ENCODE data around the gene GPC3.

DNA sequence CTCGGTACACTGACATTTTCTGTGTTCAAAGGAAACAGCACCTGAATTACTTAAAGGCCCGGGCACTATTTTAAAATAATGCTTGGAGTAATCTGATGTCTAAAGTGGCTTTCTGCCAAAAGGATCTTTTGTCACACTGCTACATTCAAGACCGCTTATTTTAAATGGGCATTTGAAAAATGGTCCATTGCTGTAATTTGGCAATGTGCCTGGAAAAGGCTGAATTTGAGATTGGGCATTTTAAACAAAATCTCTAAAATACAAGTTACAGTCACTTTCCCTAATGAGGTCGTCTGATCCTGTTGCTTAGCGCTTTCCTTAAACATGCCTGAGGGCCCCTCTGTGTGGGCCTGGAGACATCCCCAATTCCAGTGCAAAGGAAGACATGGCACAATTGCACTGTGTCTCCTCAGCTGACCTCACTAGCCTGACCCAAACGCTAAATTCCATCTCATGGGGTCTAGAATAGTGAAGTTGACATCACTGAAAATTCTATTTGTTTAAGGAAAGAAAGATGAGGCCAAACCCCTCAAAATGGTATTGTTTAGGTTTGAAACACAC is 214.2 kb downstream of the GPC3 start:
- TF ChIP-seq, protein P1, sequence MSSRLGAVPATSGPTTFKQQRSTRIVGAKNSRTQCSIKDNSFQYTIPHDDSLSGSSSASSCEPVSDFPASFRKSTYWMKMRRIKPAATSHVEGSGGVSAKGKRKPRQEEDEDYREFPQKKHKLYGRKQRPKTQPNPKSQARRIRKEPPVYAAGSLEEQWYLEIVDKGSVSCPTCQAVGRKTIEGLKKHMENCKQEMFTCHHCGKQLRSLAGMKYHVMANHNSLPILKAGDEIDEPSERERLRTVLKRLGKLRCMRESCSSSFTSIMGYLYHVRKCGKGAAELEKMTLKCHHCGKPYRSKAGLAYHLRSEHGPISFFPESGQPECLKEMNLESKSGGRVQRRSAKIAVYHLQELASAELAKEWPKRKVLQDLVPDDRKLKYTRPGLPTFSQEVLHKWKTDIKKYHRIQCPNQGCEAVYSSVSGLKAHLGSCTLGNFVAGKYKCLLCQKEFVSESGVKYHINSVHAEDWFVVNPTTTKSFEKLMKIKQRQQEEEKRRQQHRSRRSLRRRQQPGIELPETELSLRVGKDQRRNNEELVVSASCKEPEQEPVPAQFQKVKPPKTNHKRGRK (CRISPR knock-in tag; IDR thresholded peaks at IDR 0.05; ENCODE audit: borderline replicate concordance) = no peak
- TF ChIP-seq, protein P2, sequence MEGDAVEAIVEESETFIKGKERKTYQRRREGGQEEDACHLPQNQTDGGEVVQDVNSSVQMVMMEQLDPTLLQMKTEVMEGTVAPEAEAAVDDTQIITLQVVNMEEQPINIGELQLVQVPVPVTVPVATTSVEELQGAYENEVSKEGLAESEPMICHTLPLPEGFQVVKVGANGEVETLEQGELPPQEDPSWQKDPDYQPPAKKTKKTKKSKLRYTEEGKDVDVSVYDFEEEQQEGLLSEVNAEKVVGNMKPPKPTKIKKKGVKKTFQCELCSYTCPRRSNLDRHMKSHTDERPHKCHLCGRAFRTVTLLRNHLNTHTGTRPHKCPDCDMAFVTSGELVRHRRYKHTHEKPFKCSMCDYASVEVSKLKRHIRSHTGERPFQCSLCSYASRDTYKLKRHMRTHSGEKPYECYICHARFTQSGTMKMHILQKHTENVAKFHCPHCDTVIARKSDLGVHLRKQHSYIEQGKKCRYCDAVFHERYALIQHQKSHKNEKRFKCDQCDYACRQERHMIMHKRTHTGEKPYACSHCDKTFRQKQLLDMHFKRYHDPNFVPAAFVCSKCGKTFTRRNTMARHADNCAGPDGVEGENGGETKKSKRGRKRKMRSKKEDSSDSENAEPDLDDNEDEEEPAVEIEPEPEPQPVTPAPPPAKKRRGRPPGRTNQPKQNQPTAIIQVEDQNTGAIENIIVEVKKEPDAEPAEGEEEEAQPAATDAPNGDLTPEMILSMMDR (IDR thresholded peaks at IDR 0.05) = no peak
- TF ChIP-seq, protein P3, sequence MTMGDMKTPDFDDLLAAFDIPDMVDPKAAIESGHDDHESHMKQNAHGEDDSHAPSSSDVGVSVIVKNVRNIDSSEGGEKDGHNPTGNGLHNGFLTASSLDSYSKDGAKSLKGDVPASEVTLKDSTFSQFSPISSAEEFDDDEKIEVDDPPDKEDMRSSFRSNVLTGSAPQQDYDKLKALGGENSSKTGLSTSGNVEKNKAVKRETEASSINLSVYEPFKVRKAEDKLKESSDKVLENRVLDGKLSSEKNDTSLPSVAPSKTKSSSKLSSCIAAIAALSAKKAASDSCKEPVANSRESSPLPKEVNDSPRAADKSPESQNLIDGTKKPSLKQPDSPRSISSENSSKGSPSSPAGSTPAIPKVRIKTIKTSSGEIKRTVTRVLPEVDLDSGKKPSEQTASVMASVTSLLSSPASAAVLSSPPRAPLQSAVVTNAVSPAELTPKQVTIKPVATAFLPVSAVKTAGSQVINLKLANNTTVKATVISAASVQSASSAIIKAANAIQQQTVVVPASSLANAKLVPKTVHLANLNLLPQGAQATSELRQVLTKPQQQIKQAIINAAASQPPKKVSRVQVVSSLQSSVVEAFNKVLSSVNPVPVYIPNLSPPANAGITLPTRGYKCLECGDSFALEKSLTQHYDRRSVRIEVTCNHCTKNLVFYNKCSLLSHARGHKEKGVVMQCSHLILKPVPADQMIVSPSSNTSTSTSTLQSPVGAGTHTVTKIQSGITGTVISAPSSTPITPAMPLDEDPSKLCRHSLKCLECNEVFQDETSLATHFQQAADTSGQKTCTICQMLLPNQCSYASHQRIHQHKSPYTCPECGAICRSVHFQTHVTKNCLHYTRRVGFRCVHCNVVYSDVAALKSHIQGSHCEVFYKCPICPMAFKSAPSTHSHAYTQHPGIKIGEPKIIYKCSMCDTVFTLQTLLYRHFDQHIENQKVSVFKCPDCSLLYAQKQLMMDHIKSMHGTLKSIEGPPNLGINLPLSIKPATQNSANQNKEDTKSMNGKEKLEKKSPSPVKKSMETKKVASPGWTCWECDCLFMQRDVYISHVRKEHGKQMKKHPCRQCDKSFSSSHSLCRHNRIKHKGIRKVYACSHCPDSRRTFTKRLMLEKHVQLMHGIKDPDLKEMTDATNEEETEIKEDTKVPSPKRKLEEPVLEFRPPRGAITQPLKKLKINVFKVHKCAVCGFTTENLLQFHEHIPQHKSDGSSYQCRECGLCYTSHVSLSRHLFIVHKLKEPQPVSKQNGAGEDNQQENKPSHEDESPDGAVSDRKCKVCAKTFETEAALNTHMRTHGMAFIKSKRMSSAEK (CRISPR knock-in tag; IDR thresholded peaks at IDR 0.05; ENCODE audit: borderline replicate concordance) = no peak
- TF ChIP-seq TEAD1 (CRISPR knock-in tag; IDR thresholded peaks at IDR 0.05) (no peak), KAT7 (CRISPR knock-in tag; IDR thresholded peaks at IDR 0.05; ENCODE audit: borderline replicate concordance) (no peak)
- TF ChIP-seq, protein P4, sequence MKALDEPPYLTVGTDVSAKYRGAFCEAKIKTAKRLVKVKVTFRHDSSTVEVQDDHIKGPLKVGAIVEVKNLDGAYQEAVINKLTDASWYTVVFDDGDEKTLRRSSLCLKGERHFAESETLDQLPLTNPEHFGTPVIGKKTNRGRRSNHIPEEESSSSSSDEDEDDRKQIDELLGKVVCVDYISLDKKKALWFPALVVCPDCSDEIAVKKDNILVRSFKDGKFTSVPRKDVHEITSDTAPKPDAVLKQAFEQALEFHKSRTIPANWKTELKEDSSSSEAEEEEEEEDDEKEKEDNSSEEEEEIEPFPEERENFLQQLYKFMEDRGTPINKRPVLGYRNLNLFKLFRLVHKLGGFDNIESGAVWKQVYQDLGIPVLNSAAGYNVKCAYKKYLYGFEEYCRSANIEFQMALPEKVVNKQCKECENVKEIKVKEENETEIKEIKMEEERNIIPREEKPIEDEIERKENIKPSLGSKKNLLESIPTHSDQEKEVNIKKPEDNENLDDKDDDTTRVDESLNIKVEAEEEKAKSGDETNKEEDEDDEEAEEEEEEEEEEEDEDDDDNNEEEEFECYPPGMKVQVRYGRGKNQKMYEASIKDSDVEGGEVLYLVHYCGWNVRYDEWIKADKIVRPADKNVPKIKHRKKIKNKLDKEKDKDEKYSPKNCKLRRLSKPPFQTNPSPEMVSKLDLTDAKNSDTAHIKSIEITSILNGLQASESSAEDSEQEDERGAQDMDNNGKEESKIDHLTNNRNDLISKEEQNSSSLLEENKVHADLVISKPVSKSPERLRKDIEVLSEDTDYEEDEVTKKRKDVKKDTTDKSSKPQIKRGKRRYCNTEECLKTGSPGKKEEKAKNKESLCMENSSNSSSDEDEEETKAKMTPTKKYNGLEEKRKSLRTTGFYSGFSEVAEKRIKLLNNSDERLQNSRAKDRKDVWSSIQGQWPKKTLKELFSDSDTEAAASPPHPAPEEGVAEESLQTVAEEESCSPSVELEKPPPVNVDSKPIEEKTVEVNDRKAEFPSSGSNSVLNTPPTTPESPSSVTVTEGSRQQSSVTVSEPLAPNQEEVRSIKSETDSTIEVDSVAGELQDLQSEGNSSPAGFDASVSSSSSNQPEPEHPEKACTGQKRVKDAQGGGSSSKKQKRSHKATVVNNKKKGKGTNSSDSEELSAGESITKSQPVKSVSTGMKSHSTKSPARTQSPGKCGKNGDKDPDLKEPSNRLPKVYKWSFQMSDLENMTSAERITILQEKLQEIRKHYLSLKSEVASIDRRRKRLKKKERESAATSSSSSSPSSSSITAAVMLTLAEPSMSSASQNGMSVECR (CRISPR knock-in tag; IDR thresholded peaks at IDR 0.05; ENCODE audit: borderline replicate concordance) = no peak
